ENCODE results near the gene CHKA.

The CHKA gene

GRCh38 chr11:68003846-68004550 lies 117.2 kb downstream of the CHKA start, which contains the start of gene UNC93B1:
UNC93B1 (minus strand) TSS chr11:68004097; CDS start chr11:68004043, 54 bp downstream.
- no peak for TF ChIP-seq CTCF (IDR thresholded peaks at IDR 0.05)

- TF ChIP-seq CTCF (IDR thresholded peaks at IDR 0.05) = no peak
These were observed 118.0 kb downstream of the CHKA start for GRCh38 chr11:68002938-68003845.
